GM19468 (cell line): ENCODE results near the gene SBF1.

ENCODE experiments used
- ATAC-seq: cut with Tn5 transposase; IDR thresholded peaks from one replicate; pipeline ENCODE4 v1.9.1; 2021; ENCODE audit warnings: mild to moderate bottlenecking, moderate library complexity, moderate number of reproducible peaks; ENCODE audit not compliant: unreplicated experiment; ENCODE audit errors: extremely low read depth

SBF1 gene

GRCh38 chr22:50506611-50507420, 32.0 kb upstream of the SBF1 start:
- ATAC-seq = no peak

- ATAC-seq = no peak
Measured at GRCh38 chr22:50505776-50506610, 31.2 kb upstream of the SBF1 start.

DNA sequence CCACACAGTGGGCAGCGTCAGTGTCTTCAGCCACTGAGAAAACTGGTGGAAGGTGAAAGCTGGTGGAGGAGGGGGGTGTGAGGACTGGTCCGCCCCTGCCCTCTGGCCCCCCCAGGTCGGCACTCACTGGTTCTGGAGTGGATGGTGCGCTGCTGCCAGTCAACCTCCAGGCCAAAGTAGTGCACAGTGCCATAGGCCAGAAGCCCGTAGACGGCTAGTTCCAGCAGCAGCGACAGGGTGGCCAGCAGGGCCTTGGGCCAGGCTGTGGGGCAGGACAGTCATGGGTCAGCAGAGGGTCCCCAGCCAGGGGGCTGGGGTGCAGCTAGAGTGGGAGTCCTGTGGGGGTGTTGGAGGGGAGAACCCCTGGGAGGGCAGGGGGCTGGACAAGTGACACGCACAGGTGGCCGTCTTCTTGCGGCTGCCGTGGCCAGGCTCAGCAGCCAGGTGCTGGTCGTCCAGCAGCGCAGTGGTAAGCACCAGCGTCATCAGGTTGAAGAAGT, 30.5 kb upstream of the SBF1 start:
- no peak for ATAC-seq

DNA sequence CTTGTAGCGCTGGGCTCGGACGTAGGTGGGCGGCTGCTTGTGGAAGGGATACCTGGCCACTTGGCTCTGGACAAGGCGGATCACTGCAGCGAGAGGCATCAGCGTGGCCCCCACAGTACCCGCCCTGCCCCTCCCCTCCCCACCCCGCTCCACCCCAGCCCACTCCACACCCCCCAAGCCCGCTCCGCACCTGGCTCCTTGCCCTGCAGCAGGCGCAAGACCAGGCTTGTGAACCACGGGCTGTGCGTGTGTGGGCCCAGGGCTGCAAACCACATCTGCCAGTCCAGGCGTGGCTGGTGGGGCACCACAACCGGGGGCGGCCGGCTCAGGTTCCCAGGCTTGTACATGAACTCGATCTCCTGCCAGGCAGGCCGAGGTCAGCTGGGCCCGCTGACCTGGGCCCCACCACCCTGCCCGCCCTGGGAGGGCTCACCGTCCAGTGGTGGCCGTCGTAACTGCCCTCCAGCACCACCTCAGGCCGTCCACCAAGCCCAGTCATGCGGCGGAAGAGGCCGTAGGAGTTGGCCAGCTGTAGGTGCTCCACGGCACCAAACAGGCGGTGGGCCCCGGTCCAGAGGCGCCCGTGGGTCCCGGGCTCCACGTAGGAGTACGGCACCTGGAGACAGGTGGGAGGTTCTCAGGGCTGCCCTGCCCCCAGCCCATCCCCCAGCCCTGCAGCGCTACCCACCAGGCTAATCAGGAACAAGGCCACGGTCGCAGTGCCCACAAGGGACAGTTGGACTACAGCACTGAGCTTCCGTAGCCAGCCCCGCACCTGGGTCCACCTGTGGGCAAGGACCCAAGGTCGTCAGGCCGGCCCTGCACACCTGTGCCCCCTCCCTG, 29.8 kb upstream of the SBF1 start:
- ATAC-seq = no peak

- no peak for ATAC-seq
Measured at GRCh38 chr22:50503475-50504145, 28.8 kb upstream of the SBF1 start.

DNA sequence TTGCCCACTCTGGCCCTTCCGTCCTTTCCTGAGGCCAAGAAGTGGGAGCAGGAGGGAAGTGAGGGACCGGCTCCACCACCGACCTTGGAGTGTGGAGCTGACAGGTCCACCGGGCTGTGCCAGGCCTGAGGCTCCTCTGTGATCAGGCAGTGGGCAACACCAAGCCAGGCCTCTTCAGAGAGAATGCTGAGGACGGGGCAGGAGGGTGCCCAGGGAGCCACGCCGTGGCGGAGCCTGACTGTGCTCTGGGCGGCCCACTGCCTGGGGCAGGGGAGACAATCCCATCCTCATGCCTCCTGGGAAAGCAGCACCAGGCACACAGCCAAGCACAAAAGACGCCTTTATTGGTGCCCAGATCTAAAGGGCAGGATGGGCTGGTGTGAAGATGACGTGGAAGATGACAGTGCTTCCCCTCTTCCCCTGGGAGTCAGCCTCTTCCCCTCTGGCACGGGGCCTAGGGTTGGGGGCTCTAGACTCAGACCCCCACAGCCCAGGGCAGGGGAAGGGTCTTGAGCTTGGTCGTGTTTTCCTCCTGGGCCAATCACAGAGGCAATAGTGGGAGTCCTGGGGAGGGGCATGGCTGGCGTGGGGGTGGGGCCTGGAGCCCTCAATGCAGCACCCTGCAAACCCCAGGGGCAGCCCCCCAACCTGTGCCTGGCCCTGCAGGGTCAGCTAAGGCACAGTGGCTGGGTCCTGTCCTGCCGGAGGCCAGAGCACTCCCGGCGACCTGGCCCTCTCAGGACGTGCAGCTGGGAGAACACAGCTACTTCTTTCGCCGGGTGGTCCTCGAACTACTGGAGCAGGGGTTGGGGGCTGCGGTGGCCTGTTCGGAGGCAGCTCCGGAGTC, 28.0 kb upstream of the SBF1 start:
- no peak for ATAC-seq

- no peak for ATAC-seq
Measured at GRCh38 chr22:50502096-50502495, 27.3 kb upstream of the SBF1 start.

DNA sequence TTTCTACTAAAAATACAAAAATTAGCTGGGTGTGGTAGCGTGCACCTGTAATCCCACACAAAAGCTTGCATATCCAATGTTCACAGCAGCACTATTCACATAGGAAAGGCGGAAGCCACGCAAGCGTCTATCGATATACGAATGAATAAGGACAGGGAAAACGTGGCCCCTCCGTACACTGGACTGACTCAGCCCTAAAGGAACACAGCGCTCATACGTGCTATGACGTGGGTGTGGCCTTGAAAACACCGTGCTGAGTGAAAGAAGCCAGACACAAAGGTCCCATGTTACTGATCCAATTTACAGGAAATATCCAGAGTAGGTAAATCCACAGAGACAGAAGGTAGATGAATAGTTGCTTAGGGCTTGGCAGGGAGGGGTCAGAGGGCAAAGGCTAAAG, 25.6 kb upstream of the SBF1 start:
- no peak for ATAC-seq

DNA sequence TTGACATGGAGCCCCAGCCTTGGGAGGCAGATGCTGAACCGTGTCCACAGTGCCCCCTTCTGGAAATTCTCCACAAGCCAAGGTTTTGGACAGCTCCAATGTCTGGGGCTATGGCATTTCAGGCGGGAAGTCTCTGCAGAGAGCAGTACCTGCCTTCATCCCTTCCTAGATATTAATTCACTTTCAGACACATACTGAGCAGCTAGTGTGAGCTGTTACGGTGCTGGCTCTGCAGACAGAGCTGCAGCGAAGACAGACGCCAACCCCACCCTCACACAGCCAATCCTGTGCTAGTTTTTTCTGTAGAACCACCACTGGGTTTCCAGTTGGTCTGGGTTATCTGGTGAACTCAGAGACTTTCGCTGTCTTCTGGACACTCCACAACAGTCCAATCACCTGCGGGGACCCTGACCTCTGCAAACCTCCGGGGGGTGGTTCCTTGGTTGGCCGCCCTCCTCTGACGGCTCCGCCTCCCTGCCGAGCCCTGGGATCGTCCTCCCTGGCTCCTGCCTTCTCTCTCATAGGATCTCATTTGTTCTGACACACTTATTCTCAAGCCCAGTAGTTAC, 23.6 kb upstream of the SBF1 start:
- no peak for ATAC-seq

GRCh38 chr22:50497093-50497492, 22.3 kb upstream of the SBF1 start:
- ATAC-seq = no peak

DNA sequence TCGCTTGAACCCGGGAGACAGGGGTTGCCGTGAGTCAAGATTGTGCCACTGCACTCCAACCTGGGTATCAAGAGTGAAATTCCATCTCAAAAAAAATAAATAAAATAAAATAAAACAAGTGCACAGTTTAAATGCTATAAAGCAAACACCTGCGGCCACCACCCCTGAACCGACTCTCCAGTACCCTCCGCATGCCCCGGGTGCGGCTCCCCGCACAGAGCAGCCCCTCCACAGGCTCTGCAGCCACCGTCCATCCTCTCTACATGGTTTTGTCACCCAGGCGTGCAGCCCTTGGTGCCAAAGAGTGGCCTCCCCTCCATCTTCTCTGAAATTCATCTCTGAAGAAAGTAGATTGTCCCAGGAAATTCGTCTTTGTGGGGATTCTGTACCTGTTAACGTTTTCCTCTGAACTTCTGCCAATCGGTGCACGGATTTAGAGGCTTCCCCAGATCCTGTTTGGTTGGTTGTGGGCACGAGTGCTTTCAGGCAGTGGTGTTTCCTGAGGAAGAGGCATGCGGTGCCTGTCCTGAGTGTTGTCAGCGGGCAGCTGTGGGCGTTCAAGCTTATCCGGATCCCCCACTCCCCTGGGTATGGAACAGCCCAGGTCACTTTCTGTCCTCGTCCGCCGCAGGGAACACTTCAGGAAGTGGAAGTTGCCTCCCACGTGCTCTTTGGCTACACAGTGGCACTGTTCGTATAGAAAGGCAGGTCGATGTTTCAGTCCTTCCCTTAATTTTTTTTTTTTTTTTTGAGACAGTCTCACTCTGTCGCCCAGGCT, 15.9 kb upstream of the SBF1 start:
- ATAC-seq = no peak

DNA sequence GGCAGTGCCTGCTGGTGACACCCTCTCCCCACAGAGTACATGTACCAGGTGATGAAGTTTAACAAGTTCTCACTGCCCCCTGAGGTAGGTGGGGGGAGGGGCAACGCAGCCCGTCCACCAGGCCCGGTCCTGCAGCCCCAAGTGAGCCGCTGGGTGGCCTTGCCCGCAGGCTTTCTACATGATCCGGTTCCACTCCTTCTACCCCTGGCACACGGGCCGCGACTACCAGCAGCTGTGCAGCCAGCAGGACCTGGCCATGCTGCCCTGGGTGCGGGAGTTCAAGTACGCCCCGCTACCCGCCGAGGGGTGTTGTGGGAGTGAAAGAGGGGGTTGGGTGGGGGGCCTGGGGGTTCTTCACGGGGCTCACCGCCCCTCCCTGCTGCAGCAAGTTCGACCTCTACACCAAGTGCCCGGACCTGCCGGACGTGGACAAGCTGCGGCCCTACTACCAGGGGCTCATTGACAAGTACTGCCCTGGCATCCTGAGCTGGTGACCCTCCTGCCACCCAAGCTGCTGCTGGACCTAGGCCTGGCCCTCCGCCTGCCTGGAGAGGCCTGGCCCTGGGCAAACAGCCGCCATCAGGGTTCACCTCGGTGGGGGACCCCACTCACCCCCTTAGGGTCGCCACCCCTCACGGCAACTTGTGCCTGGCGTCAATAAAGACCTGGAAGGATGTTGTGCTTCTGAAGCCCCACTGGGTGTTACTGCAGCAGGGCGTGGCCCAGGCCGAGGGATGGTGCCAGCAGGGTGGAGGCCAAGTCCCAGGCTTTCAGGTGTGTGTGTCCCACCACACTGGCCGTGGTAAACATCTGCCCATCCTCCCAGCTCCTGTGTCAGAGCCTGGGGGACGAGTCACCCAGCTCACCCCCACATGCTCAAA, 14.8 kb upstream of the SBF1 start:
- ATAC-seq = no peak

GRCh38 chr22:50488886-50489285, 14.1 kb upstream of the SBF1 start:
- no peak for ATAC-seq

- ATAC-seq = no peak
Measured at GRCh38 chr22:50488006-50488677, 13.3 kb upstream of the SBF1 start.

GRCh38 chr22:50487290-50488005, 12.6 kb upstream of the SBF1 start:
- no peak for ATAC-seq
